GM19467 (cell line): ENCODE measurements around the gene MYOC.
"Not testable (repeated sequence)": the region's sequence is repeated elsewhere in the genome, so short reads cannot be mapped to it uniquely, and the experiment has no call there.

Experiments used
- ATAC-seq: cut with Tn5 transposase; IDR thresholded peaks from one replicate; pipeline ENCODE4 v1.9.1; 2021; ENCODE audit warnings: mild to moderate bottlenecking, moderate library complexity; ENCODE audit not compliant: unreplicated experiment

MYOC gene

GRCh38 chr1:171611306-171611705, 41.2 kb downstream of the MYOC start:
- ATAC-seq: no peak

GRCh38 chr1:171610385-171610784, 42.1 kb downstream of the MYOC start:
- ATAC-seq: peak; percentile 49

GRCh38 chr1:171606402-171606941, 46.0 kb downstream of the MYOC start:
- ATAC-seq: peak; percentile 48

- ATAC-seq: not testable (repeated sequence)
Observed at GRCh38 chr1:171603042-171603441, 49.4 kb downstream of the MYOC start.

GRCh38 chr1:171600862-171601261, 51.6 kb downstream of the MYOC start:
- ATAC-seq: no peak

GRCh38 chr1:171600310-171600709, 52.2 kb downstream of the MYOC start:
- not testable (repeated sequence) for ATAC-seq

GRCh38 chr1:171597203-171597602, 55.3 kb downstream of the MYOC start:
- no peak for ATAC-seq

- ATAC-seq: no peak
Observed at GRCh38 chr1:171596705-171597104, 55.8 kb downstream of the MYOC start.

GRCh38 chr1:171596119-171596518, 56.4 kb downstream of the MYOC start:
- no peak for ATAC-seq

- no peak for ATAC-seq
Observed at GRCh38 chr1:171595324-171595723, 57.2 kb downstream of the MYOC start.

- no peak for ATAC-seq
Observed at GRCh38 chr1:171590022-171590421, 62.5 kb downstream of the MYOC start.

- no peak for ATAC-seq
Observed at GRCh38 chr1:171588230-171588629, 64.3 kb downstream of the MYOC start.

GRCh38 chr1:171585715-171586114, 66.8 kb downstream of the MYOC start:
- ATAC-seq: no peak
